NB4 (cell line): ENCODE results near the gene RBM20.

Source experiments
- CTCF ChIP-seq: IDR thresholded peaks from one replicate; pipeline ENCODE4 v1.5.1; 2012; ENCODE audit warnings: low read depth, low read length
- POLR2A ChIP-seq: IDR thresholded peaks from 2 replicates; pipeline ENCODE4 v1.6.1; 2011; ENCODE audit warnings: mild to moderate bottlenecking; ENCODE audit not compliant: insufficient read length; ENCODE audit errors: extremely low read depth

DNA sequence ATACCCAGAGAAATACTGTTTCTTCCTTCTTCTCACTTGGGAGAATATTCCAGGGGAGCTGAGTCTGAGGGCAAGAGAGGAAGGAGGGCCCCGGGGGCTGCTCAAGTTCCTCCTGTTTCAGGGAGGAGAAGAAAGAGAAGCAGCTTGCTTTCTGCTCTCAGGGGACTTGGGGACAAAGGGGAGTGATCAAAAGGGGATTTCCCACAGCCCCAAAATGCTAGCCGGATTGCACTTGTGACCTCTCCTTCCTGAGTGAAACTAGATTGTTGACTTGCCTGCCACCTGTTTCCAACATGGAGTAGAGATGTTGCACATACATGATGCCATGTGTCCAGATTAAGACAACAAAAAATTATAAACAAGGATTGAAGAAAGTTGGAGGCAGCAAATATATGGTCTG, 198.9 kb downstream of the RBM20 start:
- TF ChIP-seq POLR2A (no peak), CTCF (no peak)
